A549 (cell line): ENCODE data around the gene KLHDC7B. TPM values are rescaled to one million over a fixed set of nuclear protein-coding genes. Genes with fewer than 3 reads are reported as not detected.
"Not testable (repeated sequence)": the region's sequence is repeated elsewhere in the genome, so short reads cannot be mapped to it uniquely, and the experiment has no call there.

ENCODE experiments used
- ATAC-seq, 2 experiments: fragments of 200-7000 bp in 1 of 2; fragments of >200 bp in 1 of 2; cut with Nextera tagmentation in 1 of 2; cut with Tn5 transposase in 1 of 2; 3 replicates each; pipeline versions ENCODE4 v1.8.0 to v1.9.1; 2018 to 2020; ENCODE audit warnings: mild to moderate bottlenecking in 1 of 2, moderate library complexity in 1 of 2
- CTCF ChIA-PET: fragments of 300-600 bp; sonication (Branson Sonifier 250); formaldehyde crosslinking; extraction: SDS; loops from one replicate; lab custom pipeline; 2021; ENCODE audit warnings: antibody characterized with exemption, inconsistent platforms; lab: Yijun Ruan, JAX
- POLR2A ChIA-PET: fragments of 350-600 bp; formaldehyde crosslinking; extraction: SDS; loops from one replicate; lab custom pipeline; 2021; ENCODE audit warnings: antibody characterized with exemption, inconsistent platforms; lab: Yijun Ruan, JAX
- DNase-seq, 2 experiments: peaks; one replicate each; pipeline versions ENCODE4 v3.0.0 to v3.0.0-alpha.2; 2011 to 2016; ENCODE audit warnings: low read depth in 1 of 2, low spot score in 1 of 2
- FAIRE-seq: peaks from 2 replicates; lab custom pipeline; 2011; peaks lifted over from hg19 to GRCh38; lab: Jason Lieb, UNC
- H3K27ac ChIP-seq, 2 experiments: fragments of >200 bp; sonication (Bioruptor Twin); formaldehyde crosslinking; 3 replicates each; pipeline ENCODE4 v1.5.1; 2016 to 2017
- H3K4me1 ChIP-seq: fragments of >200 bp; sonication (Bioruptor Twin); formaldehyde crosslinking; 3 replicates; pipeline ENCODE4 v1.6.1; 2016
- H3K4me2 ChIP-seq: fragments of >200 bp; sonication (Bioruptor Twin); formaldehyde crosslinking; 3 replicates; pipeline ENCODE4 v1.6.1; 2016
- H3K4me3 ChIP-seq: fragments of >200 bp; sonication (Bioruptor Twin); formaldehyde crosslinking; 3 replicates; pipeline ENCODE4 v1.5.1; 2016
- H3K9me3 ChIP-seq: fragments of >200 bp; sonication (Bioruptor Twin); formaldehyde crosslinking; 3 replicates; pipeline ENCODE4 v1.6.1; 2016
- ATOH8 ChIP-seq: fragments of 250-450 bp; sonication (Bioruptor Pico); IDR thresholded peaks from 2 replicates; pipeline ENCODE4 v1.5.0; 2020; ENCODE audit warnings: low read depth, mild to moderate bottlenecking, moderate library complexity
- BCL3 ChIP-seq: fragments of >200 bp; sonication (Bioruptor Twin); formaldehyde crosslinking; IDR thresholded peaks from 3 replicates; pipeline ENCODE4 v1.6.1; 2016
- EHMT2 ChIP-seq: fragments of 200-600 bp; sonication (generic); IDR thresholded peaks from 2 replicates; pipeline ENCODE4 v1.6.1; 2016; ENCODE audit warnings: antibody characterized with exemption, low read depth, mild to moderate bottlenecking, moderate library complexity
- EP300 ChIP-seq, 2 experiments: fragments of >200 bp; sonication (Bioruptor Twin); formaldehyde crosslinking; IDR thresholded peaks; 2 replicates in 1 of 2; 3 replicates in 1 of 2; pipeline ENCODE4 v1.6.1; 2016 to 2017
- FOSL2 ChIP-seq, 2 experiments: fragments of 450-650 bp in 1 of 2; fragments of >200 bp in 1 of 2; sonication (Bioruptor Twin) in 1 of 2; formaldehyde crosslinking; IDR thresholded peaks; 2 replicates each; pipeline versions ENCODE4 v1.5.0 to v1.6.1; 2016 to 2020; ENCODE audit warnings: mild to moderate bottlenecking in 1 of 2, moderate library complexity in 1 of 2
- HOXB13 ChIP-seq: fragments of 250-450 bp; sonication (Bioruptor Pico); IDR thresholded peaks from 2 replicates; pipeline ENCODE4 v1.5.0; 2020; ENCODE audit warnings: low read depth, mild to moderate bottlenecking, moderate library complexity
- KDM1A ChIP-seq: fragments of 200-600 bp; sonication (generic); IDR thresholded peaks from 2 replicates; pipeline ENCODE4 v1.6.1; 2016; ENCODE audit warnings: low read depth, mild to moderate bottlenecking
- KDM5A ChIP-seq: fragments of 200-600 bp; sonication (generic); IDR thresholded peaks from 2 replicates; pipeline ENCODE4 v1.6.1; 2016; ENCODE audit warnings: antibody characterized with exemption, mild to moderate bottlenecking
- MAFK ChIP-seq: fragments of 450-650 bp; IDR thresholded peaks from 2 replicates; pipeline ENCODE4 v1.6.1; 2014; ENCODE audit not compliant: partially characterized antibody
- MYC ChIP-seq: IDR thresholded peaks from 2 replicates; pipeline ENCODE4 v1.6.1; 2012; ENCODE audit warnings: mild to moderate bottlenecking, inconsistent platforms, low read length, improper control_type of control experiment, borderline replicate concordance
- POLR2A ChIP-seq: IDR thresholded peaks from 2 replicates; pipeline ENCODE4 v1.6.1; 2012; ENCODE audit warnings: mild to moderate bottlenecking, low read length
- POLR2AphosphoS2 ChIP-seq: conservative IDR thresholded peaks from 2 replicates; pipeline ENCODE4 v1.6.1; 2012; ENCODE audit warnings: low read length, improper control_type of control experiment, inconsistent platforms
- RAD21 ChIP-seq, 2 experiments: fragments of >200 bp in 1 of 2; sonication (Bioruptor Twin) in 1 of 2; formaldehyde crosslinking in 1 of 2; IDR thresholded peaks in 1 of 2; conservative IDR thresholded peaks in 1 of 2; 2 replicates in 1 of 2; 3 replicates in 1 of 2; pipeline ENCODE4 v1.6.1; 2012 to 2018; ENCODE audit warnings: inconsistent platforms in 1 of 2
- REST ChIP-seq: fragments of 200-600 bp; sonication (generic); IDR thresholded peaks from 2 replicates; pipeline ENCODE4 v1.6.1; 2016; ENCODE audit warnings: antibody characterized with exemption, mild to moderate bottlenecking, moderate library complexity
- TFCP2L1 ChIP-seq: fragments of 250-450 bp; sonication (Bioruptor Pico); IDR thresholded peaks from 2 replicates; pipeline ENCODE4 v1.5.0; 2021; ENCODE audit warnings: mild to moderate bottlenecking
- ZC3H11A ChIP-seq: fragments of 450-650 bp; IDR thresholded peaks from 2 replicates; pipeline ENCODE4 v1.6.1; 2014; ENCODE audit warnings: antibody characterized with exemption, mild to moderate bottlenecking
- ZFP36 ChIP-seq: fragments of 450-650 bp; IDR thresholded peaks from 2 replicates; pipeline ENCODE4 v1.6.1; 2014; ENCODE audit warnings: borderline replicate concordance; ENCODE audit not compliant: partially characterized antibody
- ZSCAN20 ChIP-seq: fragments of 250-450 bp; sonication (Bioruptor Pico); IDR thresholded peaks from 2 replicates; pipeline ENCODE4 v1.8.0; 2022; ENCODE audit warnings: mild to moderate bottlenecking, moderate library complexity
- WGBS: methylation state at CpG from one replicate; pipeline ENCODE4 v1.1.6; 2017; ENCODE audit errors: missing lambda C conversion rate; 5-methylcytosine and 5-hydroxymethylcytosine counted together
- polyA plus RNA-seq, 4 experiments: library from polyadenylated mRNA; depleted of rRNA in 3 of 4; stranded (reverse); fragments of >200 nt; fragmentation: RNase III in 1 of 4; extraction: RNeasy Plus Mini Kit Qiagen cat#74134 plus additional on column Dnase treatment in 1 of 4; gene quantifications; 2 replicates in 3 of 4; 3 replicates in 1 of 4; pipeline ENCODE4 v1.2.3, GENCODE V29; 2011 to 2017
- TF ChIP-seq, protein P1 (sequence below): fragments of 150-350 bp; IDR thresholded peaks from 2 replicates; pipeline ENCODE4 v1.6.1; 2014; ENCODE audit warnings: low read depth, mild to moderate bottlenecking, low read length

The KLHDC7B gene
- polyA plus RNA-seq, 2 of the 4 experiments (the other 2 are of a cell fraction): 0.09 TPM; not detected in 1

DNA sequence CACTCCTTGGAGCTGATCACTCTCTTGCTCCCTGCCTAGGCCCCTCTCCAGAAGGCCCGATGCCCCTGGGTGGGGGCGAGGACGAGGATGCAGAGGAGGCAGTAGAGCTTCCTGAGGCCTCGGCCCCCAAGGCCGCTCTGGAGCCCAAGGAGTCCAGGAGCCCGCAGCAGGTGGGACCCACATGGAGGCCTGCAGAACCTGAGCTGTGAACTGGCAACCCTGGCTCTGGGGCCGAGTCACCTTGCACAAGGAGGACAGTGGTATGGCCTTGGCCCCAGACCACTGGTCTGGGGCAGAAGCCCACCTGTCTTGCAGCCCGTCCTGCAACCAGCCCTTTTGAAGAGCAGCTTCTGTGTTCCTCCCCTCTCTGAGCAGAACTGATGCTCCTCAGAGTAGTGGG lies 26.5 kb upstream of the KLHDC7B start:
- no peak for TF ChIP-seq ZC3H11A
- TF ChIP-seq MYC: no peak
- Histone ChIP-seq H3K4me3 (no peak overlapping the region), H3K9me3 (no peaks in the 10 kb centered on the region), H3K4me1 (0 out of 3 replicates have a peak, but pooled peaks cover 2% of the 10 kb centered on the region), H3K27ac (no peak overlapping the region), H3K4me2 (no peak overlapping the region)
- 87% methylated on average over 5 of the region's 8 CpGs for WGBS
- DNase-seq: no peak
- no peak for ATAC-seq
- no peak for FAIRE-seq
- POLR2A ChIA-PET: no interaction called here
- CTCF ChIA-PET: interaction anchor here (1.1 to 1.5 kb wide), 4 partner anchors 10 to 102 kb away, joined by 3 to 6 read pairs (median 4); no protein-coding TSS in a partner anchor

GRCh38 chr22:50520184-50520583 lies 25.5 kb upstream of the KLHDC7B start:
- 93% methylated on average over 7 of the region's 8 CpGs for WGBS
- H3K27ac ChIP-seq, DNase-seq, FAIRE-seq, H3K9me3 ChIP-seq, POLR2A ChIA-PET, CTCF ChIA-PET, ATAC-seq, H3K4me3 ChIP-seq, H3K4me2 ChIP-seq, H3K4me1 ChIP-seq: not testable (repeated sequence)

DNA sequence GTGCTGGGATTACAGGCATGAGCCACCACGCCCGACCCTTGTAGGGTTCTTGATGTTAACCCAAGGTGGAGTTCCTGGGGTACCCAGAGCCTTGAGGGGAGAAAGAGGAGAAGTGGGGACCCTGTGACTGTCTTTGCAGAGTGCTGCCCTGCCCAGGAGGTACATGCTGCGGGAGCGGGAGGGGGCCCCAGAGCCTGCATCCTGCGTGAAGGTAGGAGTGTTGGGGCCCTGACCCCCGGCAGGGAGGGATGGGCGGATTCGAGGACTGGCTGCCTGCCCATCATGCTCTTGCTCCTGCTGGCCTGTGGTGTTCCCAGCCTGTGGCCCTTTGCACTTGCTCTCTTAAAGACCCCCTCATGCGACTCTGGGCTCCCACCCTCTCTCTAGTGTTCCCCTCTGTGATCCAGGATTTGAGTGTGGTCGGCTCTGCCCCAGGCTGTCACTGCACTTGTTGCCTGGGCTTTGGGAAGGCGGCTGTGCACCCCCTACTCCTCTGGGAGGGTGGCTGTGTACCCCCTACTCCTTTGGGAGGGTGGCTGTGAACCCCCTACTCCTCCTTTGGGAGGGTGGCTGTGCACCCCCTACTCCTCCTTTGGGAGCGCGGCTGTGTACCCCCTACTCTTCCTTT lies 24.8 kb upstream of the KLHDC7B start:
- 91% methylated on average over 7 of the region's 13 CpGs for WGBS
- Histone ChIP-seq H3K27ac (no peak overlapping the region), H3K4me3 (no peak overlapping the region), H3K9me3 (no peaks in the 10 kb centered on the region), H3K4me2 (no peak overlapping the region), H3K4me1 (0 out of 3 replicates have a peak, but pooled peaks cover 7% of the 10 kb centered on the region)
- ATAC-seq: no peak
- CTCF ChIA-PET: no interaction called here
- DNase-seq: no peak
- FAIRE-seq: no peak
- POLR2A ChIA-PET: no interaction called here
- TF ChIP-seq RAD21 (conservative IDR thresholded peaks at IDR 0.05 in 1 of 2, IDR thresholded peaks at IDR 0.05 in 1 of 2) (no peak), REST (no peak), BCL3 (no peak), MAFK (no peak), MYC (no peak), FOSL2 (IDR thresholded peaks at IDR 0.05) (no peak), FOSL2 (CRISPR knock-in tag; IDR thresholded peaks at IDR 0.05) (no peak)

GRCh38 chr22:50521710-50522109 lies 24.0 kb upstream of the KLHDC7B start:
- H3K9me3 ChIP-seq: no peaks in the 10 kb centered on the region
- CTCF ChIA-PET: interaction anchor here (1.0 kb wide), 1 partner anchor 98 kb away, joined by 4 read pairs; no protein-coding TSS in a partner anchor
- POLR2A ChIA-PET: interaction anchor here (0.6 to 0.9 kb wide), 2 partner anchors 14 to 65 kb away, joined by 4 to 6 read pairs; partner anchors contain the start of genes LMF2 and NCAPH2
- no peak for ATAC-seq
- 0 out of 3 replicates have a peak, but pooled peaks cover 7% of the 10 kb centered on the region for H3K4me1 ChIP-seq
- H3K27ac ChIP-seq: no peak overlapping the region
- DNase-seq: no peak
- H3K4me3 ChIP-seq: no peak overlapping the region
- 88% methylated on average over 10 of the region's 10 CpGs for WGBS
- H3K4me2 ChIP-seq: no peak overlapping the region
- FAIRE-seq: no peak
- no peak for TF ChIP-seq ATOH8 (CRISPR knock-in tag)
- TF ChIP-seq HOXB13 (CRISPR knock-in tag): no peak
- TF ChIP-seq POLR2AphosphoS2: no peak
- TF ChIP-seq POLR2A: no peak
- TF ChIP-seq KDM1A: no peak
- no peak for TF ChIP-seq EP300 (IDR thresholded peaks at IDR 0.05)
- TF ChIP-seq BCL3: no peak
- TF ChIP-seq TFCP2L1 (CRISPR knock-in tag): no peak
- no peak for TF ChIP-seq ZSCAN20 (CRISPR knock-in tag)
- TF ChIP-seq ZFP36: no peak
- TF ChIP-seq, protein P1, sequence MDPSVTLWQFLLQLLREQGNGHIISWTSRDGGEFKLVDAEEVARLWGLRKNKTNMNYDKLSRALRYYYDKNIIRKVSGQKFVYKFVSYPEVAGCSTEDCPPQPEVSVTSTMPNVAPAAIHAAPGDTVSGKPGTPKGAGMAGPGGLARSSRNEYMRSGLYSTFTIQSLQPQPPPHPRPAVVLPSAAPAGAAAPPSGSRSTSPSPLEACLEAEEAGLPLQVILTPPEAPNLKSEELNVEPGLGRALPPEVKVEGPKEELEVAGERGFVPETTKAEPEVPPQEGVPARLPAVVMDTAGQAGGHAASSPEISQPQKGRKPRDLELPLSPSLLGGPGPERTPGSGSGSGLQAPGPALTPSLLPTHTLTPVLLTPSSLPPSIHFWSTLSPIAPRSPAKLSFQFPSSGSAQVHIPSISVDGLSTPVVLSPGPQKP: no peak
- no peak for TF ChIP-seq KDM5A
- no peak for TF ChIP-seq EHMT2
